ENCODE measurements around the gene FHIT. TPM values are rescaled to one million over a fixed set of nuclear protein-coding genes. Genes with fewer than 3 reads are reported as not detected.

FHIT gene
- total and polyA plus RNA-seq, 4 donors: 2.6 to 21.3 (median 8.7) TPM

DNA sequence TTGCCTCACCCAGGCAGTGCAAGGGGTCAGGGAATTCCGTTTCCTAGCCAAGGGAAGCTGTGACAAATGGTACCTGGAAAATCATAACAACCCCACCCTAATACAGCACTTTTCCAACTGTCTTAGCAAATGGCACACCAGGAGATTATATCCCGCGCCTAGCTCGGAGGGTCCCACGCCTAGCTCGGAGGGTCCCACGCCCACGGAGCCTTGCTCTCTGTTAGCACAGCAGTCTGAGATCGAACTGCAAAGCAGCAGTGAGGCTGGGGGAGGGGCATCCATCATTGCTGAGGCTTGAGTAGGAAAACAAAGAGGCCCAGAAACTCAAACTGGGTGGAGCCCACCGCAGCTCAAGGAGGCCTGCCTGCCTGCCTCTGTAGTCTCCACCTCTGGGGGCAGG, 208.1 kb downstream of the FHIT start:
- ATAC-seq (ENCODE audit: insufficient read depth, low FRiP score): no peak
- H3K4me1 ChIP-seq (ENCODE audit: control insufficient read depth in 5 of 5, insufficient read depth in 5 of 5, low read length in 5 of 5): no peaks in the 10 kb centered on the region
- no peaks in the 10 kb centered on the region for H3K36me3 ChIP-seq (ENCODE audit: control insufficient read depth in 4 of 4, insufficient read depth in 4 of 4, low read length in 4 of 4)
- peaks cover 0 to 11% (median 0%) of the 10 kb centered on the region in 4 donors for H3K9me3 ChIP-seq (ENCODE audit: control insufficient read depth in 4 of 4, insufficient read depth in 3 of 4, low read length in 3 of 4)
- no peak overlapping the region for H3K27ac ChIP-seq (ENCODE audit: low read depth in 1 of 2, low read length in 1 of 2)
- H3K27me3 ChIP-seq (ENCODE audit: control insufficient read depth in 3 of 3, insufficient read depth in 3 of 3, low read length in 2 of 3): no peaks in the 10 kb centered on the region
- no peak overlapping the region for H3K9ac ChIP-seq (ENCODE audit: insufficient read depth in 1 of 2, low read length in 2 of 2)
- TF ChIP-seq, protein P1, sequence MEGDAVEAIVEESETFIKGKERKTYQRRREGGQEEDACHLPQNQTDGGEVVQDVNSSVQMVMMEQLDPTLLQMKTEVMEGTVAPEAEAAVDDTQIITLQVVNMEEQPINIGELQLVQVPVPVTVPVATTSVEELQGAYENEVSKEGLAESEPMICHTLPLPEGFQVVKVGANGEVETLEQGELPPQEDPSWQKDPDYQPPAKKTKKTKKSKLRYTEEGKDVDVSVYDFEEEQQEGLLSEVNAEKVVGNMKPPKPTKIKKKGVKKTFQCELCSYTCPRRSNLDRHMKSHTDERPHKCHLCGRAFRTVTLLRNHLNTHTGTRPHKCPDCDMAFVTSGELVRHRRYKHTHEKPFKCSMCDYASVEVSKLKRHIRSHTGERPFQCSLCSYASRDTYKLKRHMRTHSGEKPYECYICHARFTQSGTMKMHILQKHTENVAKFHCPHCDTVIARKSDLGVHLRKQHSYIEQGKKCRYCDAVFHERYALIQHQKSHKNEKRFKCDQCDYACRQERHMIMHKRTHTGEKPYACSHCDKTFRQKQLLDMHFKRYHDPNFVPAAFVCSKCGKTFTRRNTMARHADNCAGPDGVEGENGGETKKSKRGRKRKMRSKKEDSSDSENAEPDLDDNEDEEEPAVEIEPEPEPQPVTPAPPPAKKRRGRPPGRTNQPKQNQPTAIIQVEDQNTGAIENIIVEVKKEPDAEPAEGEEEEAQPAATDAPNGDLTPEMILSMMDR (IDR thresholded peaks at IDR 0.05; ENCODE audit: control extremely low read depth, extremely low read depth): no peak
- H3K4me3 ChIP-seq: no peak overlapping the region
- DNase-seq: no peak
- 95 to 98% methylated on average over 10 of the region's 10 CpGs for WGBS, 2 donors

DNA sequence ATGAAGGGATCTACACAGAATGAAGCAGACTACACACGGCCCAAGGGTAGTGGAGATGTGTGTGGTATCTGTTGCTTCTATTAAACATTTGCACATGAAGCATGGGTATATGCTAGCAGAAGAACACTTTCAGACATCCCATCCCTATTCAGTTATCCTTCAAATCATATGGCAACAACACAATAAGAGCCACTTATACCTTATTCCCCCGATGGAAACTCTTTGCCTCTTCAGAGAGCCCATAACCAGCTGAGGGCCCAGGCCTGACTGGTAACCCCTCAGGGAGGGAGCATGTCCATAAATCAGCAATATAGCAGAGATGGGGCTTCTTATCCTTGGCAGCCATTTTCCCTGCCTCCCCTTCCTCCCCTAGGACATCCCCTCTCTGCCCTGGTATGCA, 210.6 kb downstream of the FHIT start:
- WGBS, 2 donors: 94 to 96% methylated on average over 2 of the region's 2 CpGs
- no peak for DNase-seq
- TF ChIP-seq, protein P1 (IDR thresholded peaks at IDR 0.05; ENCODE audit: control extremely low read depth, extremely low read depth): no peak

DNA sequence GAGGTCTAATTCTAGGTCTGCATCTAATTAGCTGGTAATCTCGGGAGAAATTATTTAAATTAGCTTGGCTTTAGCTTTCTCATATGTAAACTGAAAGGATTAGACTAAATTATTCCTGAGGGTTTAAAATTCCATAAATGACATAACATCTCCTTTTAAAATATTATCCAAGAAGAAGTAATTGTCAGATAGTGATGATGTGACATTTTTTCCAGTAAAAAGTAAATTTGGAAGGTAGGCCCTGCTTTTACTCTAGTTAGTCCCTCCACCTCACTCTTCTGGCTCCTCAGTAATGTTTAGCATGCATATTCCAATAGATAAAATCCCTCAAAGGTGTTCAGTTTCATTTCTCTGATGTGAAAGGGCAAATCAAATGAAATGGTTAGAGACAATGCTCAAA, 215.7 kb downstream of the FHIT start:
- 96 to 97% methylated on average over 1 of the region's 1 CpG for WGBS, 2 donors
- no peak for ATAC-seq (ENCODE audit: insufficient read depth, low FRiP score)
- no peaks in the 10 kb centered on the region for H3K27me3 ChIP-seq (ENCODE audit: control insufficient read depth in 3 of 3, insufficient read depth in 3 of 3, low read length in 2 of 3)

More for the DNA sequence above, 210.6 kb downstream of the FHIT start:
- Histone ChIP-seq H3K36me3 (ENCODE audit: control insufficient read depth in 4 of 4, insufficient read depth in 4 of 4, low read length in 4 of 4) (no peaks in the 10 kb centered on the region), H3K4me3 (no peak overlapping the region), H3K27ac (ENCODE audit: low read depth in 1 of 2, low read length in 1 of 2) (no peak overlapping the region), H3K4me1 (ENCODE audit: control insufficient read depth in 5 of 5, insufficient read depth in 5 of 5, low read length in 5 of 5) (no peaks in the 10 kb centered on the region), H3K9me3 (ENCODE audit: control insufficient read depth in 4 of 4, insufficient read depth in 3 of 4, low read length in 3 of 4) (peaks cover 0 to 11% (median 0%) of the 10 kb centered on the region in 4 donors), H3K27me3 (ENCODE audit: control insufficient read depth in 3 of 3, insufficient read depth in 3 of 3, low read length in 2 of 3) (no peaks in the 10 kb centered on the region), H3K9ac (ENCODE audit: insufficient read depth in 1 of 2, low read length in 2 of 2) (no peak overlapping the region)
- no peak for ATAC-seq (ENCODE audit: insufficient read depth, low FRiP score)

More for the DNA sequence above, 215.7 kb downstream of the FHIT start:
- DNase-seq: no peak
- Histone ChIP-seq H3K9ac (ENCODE audit: insufficient read depth in 1 of 2, low read length in 2 of 2) (no peak overlapping the region), H3K9me3 (ENCODE audit: control insufficient read depth in 4 of 4, insufficient read depth in 3 of 4, low read length in 3 of 4) (no peaks in the 10 kb centered on the region), H3K4me1 (ENCODE audit: control insufficient read depth in 5 of 5, insufficient read depth in 5 of 5, low read length in 5 of 5) (no peaks in the 10 kb centered on the region), H3K27ac (ENCODE audit: low read depth in 1 of 2, low read length in 1 of 2) (no peak overlapping the region), H3K4me3 (no peak overlapping the region), H3K36me3 (ENCODE audit: control insufficient read depth in 4 of 4, insufficient read depth in 4 of 4, low read length in 4 of 4) (no peaks in the 10 kb centered on the region)
- TF ChIP-seq, protein P1 (IDR thresholded peaks at IDR 0.05; ENCODE audit: control extremely low read depth, extremely low read depth): no peak

Data from lung (tissue), 12 donors.